HepG2 (cell line): ENCODE data around the gene PCYOX1L. TPM values are rescaled to one million over a fixed set of nuclear protein-coding genes. Genes with fewer than 3 reads are reported as not detected.

ENCODE experiments used
- AGO1 ChIP-seq: fragments of 200-400 bp; formaldehyde crosslinking; IDR thresholded peaks from 2 replicates; pipeline ENCODE4 v1.6.1; 2017; ENCODE audit warnings: mild to moderate bottlenecking, low read depth, low read length, moderate library complexity; ENCODE audit not compliant: poor library complexity, severe bottlenecking
- BRCA1 ChIP-seq: sonication (generic); formaldehyde crosslinking; IDR thresholded peaks from 2 replicates; pipeline ENCODE4 v1.4.0; 2020; ENCODE audit warnings: missing genetic modification reagents
- DPF2 ChIP-seq: sonication (generic); formaldehyde crosslinking; IDR thresholded peaks from 2 replicates; pipeline ENCODE4 v1.4.0; 2020; ENCODE audit warnings: mild to moderate bottlenecking, low read depth, missing genetic modification reagents, borderline replicate concordance
- FOXJ3 ChIP-seq: sonication (generic); formaldehyde crosslinking; IDR thresholded peaks from 2 replicates; pipeline ENCODE4 v1.4.0; 2020; ENCODE audit warnings: missing genetic modification reagents, mild to moderate bottlenecking, borderline replicate concordance
- GLI4 ChIP-seq: sonication (generic); formaldehyde crosslinking; IDR thresholded peaks from 2 replicates; pipeline ENCODE4 v1.5.1; 2020; ENCODE audit warnings: missing genetic modification reagents, mild to moderate bottlenecking, moderate library complexity, borderline replicate concordance
- GTF2F1 ChIP-seq: fragments of 150-350 bp; IDR thresholded peaks from 2 replicates; pipeline ENCODE4 v1.6.1; 2014; ENCODE audit warnings: low read length
- HIVEP1 ChIP-seq: sonication (generic); formaldehyde crosslinking; IDR thresholded peaks from 2 replicates; pipeline ENCODE4 v1.4.0; 2020; ENCODE audit warnings: mild to moderate bottlenecking, missing genetic modification reagents
- HNRNPLL ChIP-seq: fragments of 200-400 bp; formaldehyde crosslinking; IDR thresholded peaks from 2 replicates; pipeline ENCODE4 v1.6.1; 2017; ENCODE audit warnings: mild to moderate bottlenecking, low read depth, low read length; ENCODE audit not compliant: poor library complexity, severe bottlenecking
- IRF9 ChIP-seq: sonication (generic); formaldehyde crosslinking; IDR thresholded peaks from 2 replicates; pipeline ENCODE4 v1.8.0; 2022; ENCODE audit warnings: missing genetic modification reagents, mild to moderate bottlenecking, borderline replicate concordance
- KLF12 ChIP-seq: sonication (generic); formaldehyde crosslinking; IDR thresholded peaks from 2 replicates; pipeline ENCODE4 v1.4.0; 2020; ENCODE audit warnings: missing genetic modification reagents, borderline replicate concordance
- KLF6 ChIP-seq: IDR thresholded peaks from 2 replicates; pipeline ENCODE4 v1.8.0; 2016; ENCODE audit warnings: missing biosample characterization, missing genetic modification reagents
- MTERF4 ChIP-seq: sonication (generic); formaldehyde crosslinking; IDR thresholded peaks from 2 replicates; pipeline ENCODE4 v1.8.0; 2023; ENCODE audit warnings: mild to moderate bottlenecking, missing genetic modification reagents
- REPIN1 ChIP-seq: sonication (generic); formaldehyde crosslinking; IDR thresholded peaks from 2 replicates; pipeline ENCODE4 v1.8.0; 2022; ENCODE audit warnings: missing genetic modification reagents, low read depth, mild to moderate bottlenecking, borderline replicate concordance
- RERE ChIP-seq: IDR thresholded peaks from 2 replicates; pipeline ENCODE4 v1.6.1; 2016; ENCODE audit warnings: low read depth, missing genetic modification reagents, missing compliant biosample characterization
- RNF2 ChIP-seq: fragments of 450-650 bp; conservative IDR thresholded peaks from 2 replicates; pipeline ENCODE4 v1.6.1; 2016; ENCODE audit warnings: low read depth
- RXRA ChIP-seq: sonication (generic); formaldehyde crosslinking; IDR thresholded peaks from 2 replicates; pipeline ENCODE4 v1.5.1; 2020; ENCODE audit warnings: missing genetic modification reagents
- SAP130 ChIP-seq: IDR thresholded peaks from 2 replicates; pipeline ENCODE4 v1.6.1; 2016; ENCODE audit warnings: low read depth
- SMAD1 ChIP-seq: sonication (generic); formaldehyde crosslinking; IDR thresholded peaks from 2 replicates; pipeline ENCODE4 v1.4.0; 2020; ENCODE audit warnings: missing genetic modification reagents, low read depth, mild to moderate bottlenecking, borderline replicate concordance
- STAG1 ChIP-seq: sonication (generic); formaldehyde crosslinking; IDR thresholded peaks from 2 replicates; pipeline ENCODE4 v1.4.0; 2020; ENCODE audit warnings: missing genetic modification reagents
- TP53 ChIP-seq: sonication (generic); formaldehyde crosslinking; conservative IDR thresholded peaks from 2 replicates; pipeline ENCODE4 v1.4.0; 2020; ENCODE audit warnings: missing genetic modification reagents
- ZNF207 ChIP-seq: fragments of 450-650 bp; IDR thresholded peaks from 2 replicates; pipeline ENCODE4 v1.6.1; 2016; ENCODE audit warnings: antibody characterized with exemption, borderline replicate concordance
- ZNF329 ChIP-seq: sonication (generic); formaldehyde crosslinking; IDR thresholded peaks from 2 replicates; pipeline ENCODE4 v1.9.0; 2021; ENCODE audit warnings: low read depth, mild to moderate bottlenecking, missing genetic modification reagents
- ZNF44 ChIP-seq: sonication (generic); formaldehyde crosslinking; IDR thresholded peaks from 2 replicates; pipeline ENCODE4 v1.5.1; 2020; ENCODE audit warnings: mild to moderate bottlenecking, missing genetic modification reagents
- ZNF589 ChIP-seq: sonication (generic); formaldehyde crosslinking; conservative IDR thresholded peaks from 2 replicates; pipeline ENCODE4 v1.8.0; 2022; ENCODE audit warnings: mild to moderate bottlenecking, moderate library complexity, missing genetic modification reagents
- ZNF605 ChIP-seq: sonication (generic); formaldehyde crosslinking; IDR thresholded peaks from 2 replicates; pipeline ENCODE4 v1.8.0; 2022; ENCODE audit warnings: mild to moderate bottlenecking, missing genetic modification reagents
- ZNF724P ChIP-seq: sonication (generic); formaldehyde crosslinking; IDR thresholded peaks from 2 replicates; pipeline ENCODE4 v1.8.0; 2022; ENCODE audit warnings: missing genetic modification reagents, borderline replicate concordance
- polyA plus RNA-seq, 8 experiments: library from polyadenylated mRNA; depleted of rRNA in 3 of 8; stranded (reverse) in 7 of 8; unstranded in 1 of 8; fragments of >200 nt; fragmentation: Illumina TruSeq in 4 of 8; extraction: Trizol in 4 of 8; gene quantifications; 2 replicates each; pipeline versions ENCODE4 v1.2.1 to v1.2.3, GENCODE V29; 2011 to 2016; ENCODE audit warnings: low read depth in 4 of 8, missing spikeins in 1 of 8, mixed read lengths in 1 of 8; ENCODE audit not compliant: insufficient read depth in 1 of 8
- total RNA-seq, 5 experiments: library from RNA; depleted of rRNA; stranded (reverse); fragments of >200 nt; fragmentation: Illumina TruSeq; extraction: Trizol; gene quantifications; 2 replicates each; pipeline ENCODE4 v1.2.3, GENCODE V29; 2016; ENCODE audit warnings: low read depth in 1 of 5

PCYOX1L gene
- total and polyA plus RNA-seq, 2 of the 13 experiments (the other 11 are each of a cell fraction or from before 2014, with no cell fraction given), result 1.00 to 3.7 TPM

GRCh38 chr5:149381986-149382338, 24.1 kb downstream of the PCYOX1L start (continued):
- TF ChIP-seq RERE (no peak), FOXJ3 (CRISPR knock-in tag) (no peak), GLI4 (no peak), KLF6 (CRISPR knock-in tag) (no peak), ZNF329 (CRISPR knock-in tag) (no peak), ZNF605 (CRISPR knock-in tag) (no peak), SAP130 (peak; percentile 27; the same call in 1 of the 2 replicates), ZNF589 (no peak), ZNF44 (CRISPR knock-in tag) (no peak), DPF2 (peak; percentile 24; the same call in 1 of the 2 replicates), MTERF4 (no peak), HIVEP1 (CRISPR knock-in tag) (no peak), STAG1 (CRISPR knock-in tag) (peak; percentile 93), RXRA (peak; percentile 30; the same call in 1 of the 2 replicates), IRF9 (CRISPR knock-in tag) (no peak; the same call in 1 of the 2 replicates), RNF2 (no peak), BRCA1 (CRISPR knock-in tag) (no peak), SMAD1 (CRISPR knock-in tag) (no peak), KLF12 (no peak), AGO1 (no peak), ZNF207 (no peak), HNRNPLL (no peak), ZNF724P (CRISPR knock-in tag) (no peak), REPIN1 (CRISPR knock-in tag) (no peak), GTF2F1 (no peak), TP53 (CRISPR knock-in tag) (no peak)
